DOHH2 (cell line): ENCODE measurements around the gene ZNF580.

ENCODE experiments used
- CTCF ChIP-seq: fragments of 200-600 bp; sonication (generic); IDR thresholded peaks from one replicate; pipeline ENCODE4 v1.5.1; 2014; ENCODE audit warnings: antibody characterized with exemption, mild to moderate bottlenecking, low read depth, low read length; ENCODE audit not compliant: poor library complexity, severe bottlenecking
- EZH2phosphoT487 ChIP-seq: fragments of 200-600 bp; sonication (generic); IDR thresholded peaks from 2 replicates; pipeline ENCODE4 v1.6.1; 2017; ENCODE audit warnings: borderline replicate concordance, mild to moderate bottlenecking, antibody characterized with exemption, low read length, moderate library complexity, mixed read lengths

- TF ChIP-seq CTCF, result no peak
- no peak for TF ChIP-seq EZH2phosphoT487
These were observed 23.2 kb downstream of the ZNF580 start for GRCh38 chr19:55663846-55664536.
